Naive thymus-derived CD4-positive, alpha-beta T cell (primary cell): ENCODE measurements around the gene SMIM15. TPM values are rescaled to one million over a fixed set of nuclear protein-coding genes. Genes with fewer than 3 reads are reported as not detected.
A peak's percentile ranks its signal among the peaks of the same experiment; 100 is the strongest.

ENCODE experiments used
- ATAC-seq: fragments of 150-1000 bp; cut with Tn5 transposase; 2 replicates; pipeline ENCODE4 v1.10.0; 2021; ENCODE audit warnings: mild to moderate bottlenecking, moderate library complexity
- CTCF ChIA-PET: fragments of 350-600 bp; sonication (Branson Sonifier 250); formaldehyde crosslinking; loops from one replicate; lab custom pipeline; 2021; ENCODE audit warnings: antibody characterized with exemption; lab: Charles Lee
- POLR2A ChIA-PET: fragments of 350-600 bp; sonication (Branson Sonifier 250); formaldehyde crosslinking; loops from one replicate; lab custom pipeline; 2021; ENCODE audit warnings: antibody characterized with exemption, inconsistent platforms; lab: Charles Lee
- DNase-seq, 9 donors: peaks; one replicate each; pipeline versions ENCODE4 v3.0.0 to v3.0.0-alpha.2; 2020 to 2022; ENCODE audit warnings: mixed read lengths in 1 of 9
- H3K27ac ChIP-seq: one replicate; pipeline ENCODE4 v1.7.0; 2013; ENCODE audit warnings: mild to moderate bottlenecking, low read depth, low read length, moderate library complexity
- H3K27me3 ChIP-seq, 2 donors: one replicate each; pipeline ENCODE4 v1.7.0; 2013; ENCODE audit warnings: low read length in 2 of 2, mild to moderate bottlenecking in 2 of 2, moderate library complexity in 2 of 2; ENCODE audit not compliant: control insufficient read depth in 2 of 2, insufficient read depth in 2 of 2
- H3K36me3 ChIP-seq, 3 experiments: 1 replicate in 2 of 3; 2 replicates in 1 of 3; pipeline ENCODE4 v1.7.0; 2013; ENCODE audit warnings: low read length in 3 of 3, mild to moderate bottlenecking in 3 of 3, moderate library complexity in 1 of 3; ENCODE audit not compliant: insufficient read depth in 3 of 3, control insufficient read depth in 2 of 3
- H3K4me1 ChIP-seq, 2 donors: one replicate each; pipeline ENCODE4 v1.7.0; 2013; ENCODE audit warnings: low read length in 2 of 2, mild to moderate bottlenecking in 2 of 2, moderate library complexity in 1 of 2; ENCODE audit not compliant: control insufficient read depth in 2 of 2, insufficient read depth in 2 of 2
- H3K4me3 ChIP-seq: 2 replicates; pipeline ENCODE4 v1.7.0; 2013; ENCODE audit warnings: mild to moderate bottlenecking, low read length
- H3K9me3 ChIP-seq, 3 experiments: 1 replicate in 2 of 3; 2 replicates in 1 of 3; pipeline ENCODE4 v1.7.0; 2013; ENCODE audit warnings: low read length in 3 of 3; ENCODE audit not compliant: control insufficient read depth in 2 of 3
- H3K27ac Mint-ChIP-seq, 9 donors: one replicate each; pipeline ENCODE4 v1.8.0; 2020 to 2022; ENCODE audit warnings: mixed read lengths in 9 of 9, mild to moderate bottlenecking in 8 of 9, moderate library complexity in 5 of 9, inconsistent platforms in 2 of 9
- H3K27me3 Mint-ChIP-seq, 5 donors: one replicate each; pipeline ENCODE4 v1.8.0; 2021 to 2022; ENCODE audit warnings: mixed read lengths in 5 of 5, mild to moderate bottlenecking in 1 of 5
- H3K36me3 Mint-ChIP-seq, 5 donors: one replicate each; pipeline ENCODE4 v1.8.0; 2020 to 2022; ENCODE audit warnings: mixed read lengths in 5 of 5, mild to moderate bottlenecking in 3 of 5, inconsistent platforms in 1 of 5
- H3K4me1 Mint-ChIP-seq, 7 donors: one replicate each; pipeline ENCODE4 v1.8.0; 2020 to 2022; ENCODE audit warnings: mixed read lengths in 7 of 7, mild to moderate bottlenecking in 3 of 7, inconsistent platforms in 1 of 7
- H3K4me3 Mint-ChIP-seq, 10 donors: one replicate each; pipeline ENCODE4 v1.8.0; 2020 to 2022; ENCODE audit warnings: mild to moderate bottlenecking in 10 of 10, mixed read lengths in 10 of 10, moderate library complexity in 6 of 10, inconsistent platforms in 2 of 10
- H3K9me3 Mint-ChIP-seq, 11 donors: one replicate each; pipeline ENCODE4 v1.8.0; 2020 to 2022; ENCODE audit warnings: mixed read lengths in 11 of 11, mild to moderate bottlenecking in 4 of 11, inconsistent platforms in 1 of 11, moderate library complexity in 1 of 11
- intact Hi-C, 2 donors: fragments of 100-400 bp; cut with micrococcal nuclease; formaldehyde crosslinking; loops; one replicate each; pipeline ENCODE4 v1.15.1; 2023
- polyA plus RNA-seq, 2 donors: library from polyadenylated mRNA; unstranded; fragments of 300-500 nt; fragmentation: Illumina TruSeq; gene quantifications; one replicate each; pipeline ENCODE4 v1.2.3, GENCODE V29; 2021
- total RNA-seq, 6 experiments: library from RNA in 5 of 6; stranded (reverse) in 5 of 6; gene quantifications; 1 replicate in 5 of 6; 2 replicates in 1 of 6; pipeline ENCODE4 v1.2.3 and lab custom pipeline; 2021 to 2026

Gene SMIM15
- total and polyA plus RNA-seq, 7 experiments from 2014 or later, result 17.3 to 49.0 (median 25.3) TPM

DNA sequence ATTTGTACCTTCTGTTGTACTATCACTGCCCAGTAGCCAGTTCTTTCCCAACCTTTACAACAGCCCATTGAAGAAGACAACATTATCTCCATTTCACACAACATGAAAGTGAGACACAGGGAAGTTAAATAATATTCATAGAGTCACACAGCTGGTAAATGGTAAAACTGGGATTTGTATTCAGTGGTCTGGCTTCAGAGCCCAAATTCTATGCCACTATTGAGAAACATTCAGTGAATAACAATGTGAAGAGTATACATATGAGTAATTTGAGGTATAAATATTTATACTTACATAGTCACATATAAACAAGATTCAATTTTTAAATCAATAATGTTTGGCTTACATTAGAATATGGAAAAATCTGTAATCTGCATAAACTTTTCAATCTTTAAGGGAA is 13.8 kb downstream of the SMIM15 start:
- peaks cover 4 to 58% (median 22%) of the 10 kb centered on the region in 11 donors for H3K9me3 Mint-ChIP-seq
- CTCF ChIA-PET, result no interaction called here
- no peak overlapping the region for H3K27ac ChIP-seq

DNA sequence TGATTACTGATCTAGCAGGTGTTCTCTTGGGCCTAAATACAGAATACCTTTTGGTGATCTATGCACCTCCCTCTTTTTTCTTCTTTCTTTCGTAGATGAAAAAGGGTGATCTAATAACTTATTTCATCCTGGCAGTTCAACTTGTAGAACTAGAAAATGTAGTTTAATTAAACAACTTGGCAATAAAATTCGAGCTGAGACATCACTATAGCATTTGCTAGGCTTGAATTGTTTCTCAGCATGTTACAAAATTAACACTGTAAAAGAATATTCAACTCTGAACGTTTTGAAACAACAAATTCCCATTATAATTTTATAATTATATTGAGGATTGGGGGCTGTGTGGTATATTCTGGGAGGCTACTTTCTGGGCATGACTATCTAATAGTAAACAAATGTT is 19.5 kb downstream of the SMIM15 start:
- ChIA-PET POLR2A (no interaction called here), CTCF (no interaction called here)
- H3K36me3 Mint-ChIP-seq, result peaks cover 0 to 24% (median 10%) of the 10 kb centered on the region in 5 donors
- peaks cover 0 to 21% (median 7%) of the 10 kb centered on the region in 11 donors for H3K9me3 Mint-ChIP-seq
- H3K4me1 Mint-ChIP-seq, result no peaks in the 10 kb centered on the region
- no peaks in the 10 kb centered on the region for H3K27me3 Mint-ChIP-seq
- Histone ChIP-seq H3K9me3 (no peaks in the 10 kb centered on the region), H3K36me3 (no peaks in the 10 kb centered on the region), H3K27ac (no peak overlapping the region), H3K4me3 (no peak overlapping the region), H3K4me1 (no peaks in the 10 kb centered on the region), H3K27me3 (no peaks in the 10 kb centered on the region)
- intact Hi-C loops, result no loop called here
- ATAC-seq, result no peak
- DNase-seq, result no peak
- no peak overlapping the region for H3K4me3 Mint-ChIP-seq
- H3K27ac Mint-ChIP-seq, result no peak overlapping the region

More for the DNA sequence above, 13.8 kb downstream of the SMIM15 start:
- Histone ChIP-seq H3K4me3 (no peak overlapping the region), H3K9me3 (no peaks in the 10 kb centered on the region), H3K4me1 (no peaks in the 10 kb centered on the region), H3K27me3 (no peaks in the 10 kb centered on the region), H3K36me3 (no peaks in the 10 kb centered on the region)
- intact Hi-C loops, result no loop called here
- POLR2A ChIA-PET, result no interaction called here
- no peak for DNase-seq
- Mint-ChIP-seq H3K4me3 (no peak overlapping the region), H3K27ac (no peak overlapping the region), H3K4me1 (no peaks in the 10 kb centered on the region), H3K27me3 (no peaks in the 10 kb centered on the region), H3K36me3 (peaks cover 5 to 44% (median 37%) of the 10 kb centered on the region in 5 donors)
- ATAC-seq, result no peak

DNA sequence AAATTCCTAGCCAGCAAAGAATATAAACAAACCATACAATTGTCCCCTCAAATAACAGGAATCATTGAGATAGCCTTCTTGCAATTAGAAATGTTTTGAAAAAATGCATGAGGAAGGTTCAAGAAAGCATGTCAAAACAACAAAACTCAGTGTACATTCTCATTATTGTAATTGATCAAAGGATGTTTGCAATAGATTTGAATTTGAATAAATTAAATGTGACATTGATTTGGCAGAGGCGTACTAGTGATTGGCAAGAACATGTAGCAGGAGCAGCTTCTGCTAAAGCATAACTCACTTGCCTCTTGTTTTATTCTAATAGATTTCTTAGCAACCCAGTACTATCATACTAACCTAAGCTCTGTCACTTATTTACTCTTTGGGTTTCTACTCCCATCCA is 19.9 kb downstream of the SMIM15 start:
- DNase-seq (no peak), ATAC-seq (no peak)
- H3K4me3 Mint-ChIP-seq, result no peak overlapping the region
- H3K27ac ChIP-seq, result no peak overlapping the region
- H3K4me1 Mint-ChIP-seq, result no peaks in the 10 kb centered on the region
- no peaks in the 10 kb centered on the region for H3K4me1 ChIP-seq
- peaks cover 0 to 22% (median 10%) of the 10 kb centered on the region in 5 donors for H3K36me3 Mint-ChIP-seq
- H3K36me3 ChIP-seq, result no peaks in the 10 kb centered on the region
- CTCF ChIA-PET, result no interaction called here
- POLR2A ChIA-PET, result no interaction called here
- no peaks in the 10 kb centered on the region for H3K27me3 Mint-ChIP-seq
- H3K9me3 ChIP-seq, result no peaks in the 10 kb centered on the region
- H3K9me3 Mint-ChIP-seq, result peaks cover 0 to 17% (median 6%) of the 10 kb centered on the region in 11 donors
- no peak overlapping the region for H3K27ac Mint-ChIP-seq
- no peaks in the 10 kb centered on the region for H3K27me3 ChIP-seq
- intact Hi-C loops, result no loop called here
- H3K4me3 ChIP-seq, result no peak overlapping the region

DNA sequence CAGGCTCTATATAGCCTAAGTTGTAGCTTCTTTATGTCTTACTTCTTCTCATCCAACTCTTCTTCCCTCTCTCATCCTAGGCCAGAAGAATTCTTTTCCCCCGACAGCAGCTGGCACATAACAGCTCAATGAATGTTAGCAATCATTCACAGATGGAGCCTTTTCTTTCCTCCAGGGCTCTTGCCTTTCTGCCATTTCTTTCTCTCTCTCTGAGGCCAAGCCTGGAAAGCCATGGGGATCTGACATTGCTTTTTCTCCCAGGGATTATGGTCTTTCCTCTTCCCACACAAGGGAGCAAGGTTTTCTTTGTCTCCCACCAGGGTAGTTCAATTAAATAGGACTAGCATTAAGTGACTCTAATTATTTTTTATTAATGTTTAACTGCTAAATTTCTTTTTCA is 20.5 kb downstream of the SMIM15 start:
- no peaks in the 10 kb centered on the region for H3K4me1 ChIP-seq
- no peak overlapping the region for H3K27ac ChIP-seq
- intact Hi-C loops, result no loop called here
- no peaks in the 10 kb centered on the region for H3K36me3 ChIP-seq
- POLR2A ChIA-PET, result no interaction called here
- H3K9me3 ChIP-seq, result no peaks in the 10 kb centered on the region
- H3K4me3 ChIP-seq, result no peak overlapping the region
- DNase-seq (no peak), ATAC-seq (no peak)
- CTCF ChIA-PET, result no interaction called here
- no peaks in the 10 kb centered on the region for H3K27me3 ChIP-seq
- Mint-ChIP-seq H3K4me3 (no peak overlapping the region), H3K27me3 (no peaks in the 10 kb centered on the region), H3K27ac (no peak overlapping the region), H3K4me1 (no peaks in the 10 kb centered on the region), H3K36me3 (peaks cover 0 to 22% (median 9%) of the 10 kb centered on the region in 5 donors), H3K9me3 (peaks cover 0 to 14% (median 5%) of the 10 kb centered on the region in 11 donors)

GRCh38 chr5:61139931-61140330 is 22.3 kb downstream of the SMIM15 start:
- intact Hi-C loops, result no loop called here
- no peak overlapping the region for H3K4me3 Mint-ChIP-seq
- H3K36me3 Mint-ChIP-seq, result peaks cover 0 to 11% (median 0%) of the 10 kb centered on the region in 5 donors
- H3K4me1 Mint-ChIP-seq, result no peaks in the 10 kb centered on the region
- H3K4me1 ChIP-seq, result no peaks in the 10 kb centered on the region
- H3K27me3 Mint-ChIP-seq, result no peaks in the 10 kb centered on the region
- H3K27ac Mint-ChIP-seq, result peak overlapping the region in 1 of 9 donors; percentile 2
- no peak overlapping the region for H3K4me3 ChIP-seq
- peaks cover 0 to 3% (median 0%) of the 10 kb centered on the region in 11 donors for H3K9me3 Mint-ChIP-seq
- H3K27me3 ChIP-seq, result no peaks in the 10 kb centered on the region
- no peak overlapping the region for H3K27ac ChIP-seq
- ATAC-seq (no peak), DNase-seq (no peak)
- ChIA-PET POLR2A (no interaction called here), CTCF (no interaction called here)
- H3K36me3 ChIP-seq, result no peaks in the 10 kb centered on the region
- no peaks in the 10 kb centered on the region for H3K9me3 ChIP-seq

GRCh38 chr5:61139094-61139873 is 23.0 kb downstream of the SMIM15 start:
- ChIA-PET POLR2A (no interaction called here), CTCF (no interaction called here)
- no peaks in the 10 kb centered on the region for H3K36me3 ChIP-seq
- H3K9me3 ChIP-seq, result no peaks in the 10 kb centered on the region
- H3K4me1 Mint-ChIP-seq, result no peaks in the 10 kb centered on the region
- H3K27me3 Mint-ChIP-seq, result no peaks in the 10 kb centered on the region
- no peak overlapping the region for H3K27ac ChIP-seq
- no peaks in the 10 kb centered on the region for H3K9me3 Mint-ChIP-seq
- no peak for DNase-seq
- no peak overlapping the region for H3K4me3 Mint-ChIP-seq
- H3K4me3 ChIP-seq, result no peak overlapping the region
- H3K27me3 ChIP-seq, result no peaks in the 10 kb centered on the region
- intact Hi-C loops, result no loop called here
- peak; percentile 34 for ATAC-seq
- H3K36me3 Mint-ChIP-seq, result peaks cover 0 to 7% (median 0%) of the 10 kb centered on the region in 5 donors
- no peak overlapping the region for H3K27ac Mint-ChIP-seq
- H3K4me1 ChIP-seq, result no peaks in the 10 kb centered on the region

DNA sequence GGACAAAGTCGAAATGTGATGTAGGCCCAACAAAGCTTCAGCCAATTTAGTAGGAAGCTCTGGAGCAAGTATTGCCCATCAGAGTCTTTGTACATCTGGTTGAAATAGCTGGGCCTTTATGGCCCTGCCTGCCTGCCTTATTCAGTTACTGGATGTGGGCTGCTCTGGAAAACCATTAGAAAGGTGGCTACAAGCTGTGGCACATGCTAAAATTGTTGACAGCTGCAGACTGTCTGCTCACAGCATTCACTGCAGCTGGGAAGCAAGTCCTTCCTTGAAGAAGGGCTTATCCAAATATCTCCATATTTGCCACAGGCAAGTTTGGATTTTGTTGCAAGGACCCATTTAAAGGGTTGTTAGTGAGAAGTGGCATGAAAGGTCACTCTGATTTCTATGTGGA is 24.4 kb downstream of the SMIM15 start:
- peaks cover 0 to 14% (median 4%) of the 10 kb centered on the region in 5 donors for H3K36me3 Mint-ChIP-seq
- H3K4me1 ChIP-seq, result no peaks in the 10 kb centered on the region
- H3K27me3 Mint-ChIP-seq, result no peaks in the 10 kb centered on the region
- H3K27ac ChIP-seq, result no peak overlapping the region
- intact Hi-C loops, result no loop called here
- no peaks in the 10 kb centered on the region for H3K9me3 Mint-ChIP-seq
- H3K4me3 ChIP-seq, result no peak overlapping the region
- peaks cover 0 to 6% (median 0%) of the 10 kb centered on the region in 7 donors for H3K4me1 Mint-ChIP-seq
- no peaks in the 10 kb centered on the region for H3K36me3 ChIP-seq
- no peak overlapping the region for H3K27ac Mint-ChIP-seq
- no peak for DNase-seq
- ChIA-PET POLR2A (no interaction called here), CTCF (no interaction called here)
- no peaks in the 10 kb centered on the region for H3K9me3 ChIP-seq
- no peak for ATAC-seq
- no peak overlapping the region for H3K4me3 Mint-ChIP-seq
- H3K27me3 ChIP-seq, result no peaks in the 10 kb centered on the region
